K562 (cell line): ENCODE data around the gene CRYBB1. TPM values are rescaled to one million over a fixed set of nuclear protein-coding genes. Genes with fewer than 3 reads are reported as not detected.

Experiments used
- ATAC-seq: fragments of 200-7000 bp; cut with Tn5 transposase; 3 replicates; pipeline ENCODE4 v1.9.1; 2020; ENCODE audit warnings: moderate library complexity
- BruUV-seq: library from RNA; stranded (reverse); fragments of 400-500 nt; replicated peaks from 2 replicates; lab custom pipeline; 2021; lab: Mats Ljungman, UMichigan
- CTCF ChIA-PET: fragments of 300-600 bp; formaldehyde crosslinking; extraction: SDS; loops from one replicate; lab custom pipeline; 2021; ENCODE audit warnings: low intra/inter-chr PET ratio; lab: Yijun Ruan, JAX
- POLR2A ChIA-PET: fragments of 300-600, 350-650 bp; sonication (Branson Sonifier 250); formaldehyde crosslinking; extraction: SDS; loops from one replicate; lab custom pipeline; 2021; ENCODE audit warnings: antibody characterized with exemption, inconsistent platforms; lab: Yijun Ruan, JAX
- DNase-seq, 4 experiments: peaks; one replicate each; pipeline versions ENCODE4 v3.0.0 to v3.0.0-alpha.2; 2011 to 2018; ENCODE audit warnings: low spot score in 3 of 4, mixed read lengths in 3 of 4; ENCODE audit errors: extremely low read depth in 1 of 4
- FAIRE-seq: peaks from 2 replicates; lab custom pipeline; 2011; peaks lifted over from hg19 to GRCh38; lab: Jason Lieb, UNC
- H2AFZ ChIP-seq: 2 replicates; pipeline ENCODE4 v1.6.0; 2011; ENCODE audit warnings: low read depth, low read length, control low read depth, inconsistent platforms
- H3K27ac ChIP-seq: fragments of 200-600 bp; 3 replicates; pipeline ENCODE4 v1.8.0; 2011; ENCODE audit warnings: low read depth, mild to moderate bottlenecking, control low read depth, inconsistent platforms, low read length, moderate library complexity, mixed read lengths; ENCODE audit errors: extremely low read depth
- H3K27me3 ChIP-seq, 2 experiments: fragments of 300-600 bp in 1 of 2; 2 replicates in 1 of 2; 3 replicates in 1 of 2; pipeline versions ENCODE4 v1.6.0 to v1.8.0; 2011; ENCODE audit warnings: inconsistent platforms in 2 of 2, low read length in 2 of 2, mild to moderate bottlenecking in 1 of 2, mixed read lengths in 1 of 2, moderate library complexity in 1 of 2; ENCODE audit not compliant: control insufficient read depth in 2 of 2, insufficient read depth in 2 of 2
- H3K36me3 ChIP-seq: fragments of 300-600 bp; 3 replicates; pipeline ENCODE4 v1.8.0; 2011; ENCODE audit warnings: mild to moderate bottlenecking, low read length, inconsistent platforms; ENCODE audit not compliant: control insufficient read depth, insufficient read depth
- H3K4me1 ChIP-seq, 2 experiments: fragments of 200-600 bp in 1 of 2; replicated peaks in 1 of 2; 2 replicates in 1 of 2; 3 replicates in 1 of 2; pipeline versions ENCODE4 v1.5.1 to v1.8.0; 2011; ENCODE audit warnings: inconsistent platforms in 2 of 2, low read length in 2 of 2, mild to moderate bottlenecking in 1 of 2, mixed read lengths in 1 of 2, moderate library complexity in 1 of 2; ENCODE audit not compliant: control insufficient read depth in 2 of 2, insufficient read depth in 2 of 2
- H3K4me2 ChIP-seq: 2 replicates; pipeline ENCODE4 v1.6.1; 2011; ENCODE audit warnings: low read length, control low read depth, inconsistent platforms, mixed read lengths; ENCODE audit not compliant: insufficient read depth
- H3K4me3 ChIP-seq: fragments of 200-600 bp; sonication (generic), shearing (Covaris generic); 2 replicates; pipeline ENCODE4 v1.5.1; 2016; ENCODE audit warnings: control low read depth, inconsistent platforms
- H3K79me2 ChIP-seq: fragments of 200-600 bp; 3 replicates; pipeline ENCODE4 v1.8.0; 2011; ENCODE audit warnings: low read length, inconsistent platforms; ENCODE audit not compliant: control insufficient read depth, insufficient read depth
- H3K9ac ChIP-seq, 2 experiments: 2 replicates each; pipeline versions ENCODE4 v1.6.0 to v1.6.1; 2011; ENCODE audit warnings: low read depth in 2 of 2, low read length in 2 of 2, control low read depth in 1 of 2, inconsistent platforms in 1 of 2, mild to moderate bottlenecking in 1 of 2, mixed read lengths in 1 of 2; ENCODE audit not compliant: insufficient read depth in 1 of 2
- H3K9me1 ChIP-seq: one replicate; pipeline ENCODE4 v1.6.0; 2011; ENCODE audit warnings: inconsistent platforms, mild to moderate bottlenecking, low read length, moderate library complexity; ENCODE audit not compliant: control insufficient read depth, insufficient read depth
- H3K9me3 ChIP-seq: replicated peaks from 2 replicates; pipeline ENCODE4 v1.5.1; 2011; ENCODE audit warnings: low read depth, low read length, inconsistent platforms; ENCODE audit not compliant: control insufficient read depth, insufficient read depth
- H4K20me1 ChIP-seq: replicated peaks from 2 replicates; pipeline ENCODE4 v1.6.1; 2011; ENCODE audit warnings: low read length, inconsistent platforms, mixed read lengths; ENCODE audit not compliant: control insufficient read depth, insufficient read depth
- PCBP1 ChIP-seq: fragments of 200-400 bp; formaldehyde crosslinking; IDR thresholded peaks from 2 replicates; pipeline ENCODE4 v1.6.1; 2018; ENCODE audit warnings: mild to moderate bottlenecking, low read depth, low read length; ENCODE audit not compliant: poor library complexity, severe bottlenecking
- POLR2G ChIP-seq: fragments of 200-400 bp; formaldehyde crosslinking; IDR thresholded peaks from 2 replicates; pipeline ENCODE4 v1.6.1; 2017; ENCODE audit warnings: low read depth, mild to moderate bottlenecking, antibody characterized with exemption, low read length, moderate library complexity
- RBM25 ChIP-seq: fragments of 200-400 bp; formaldehyde crosslinking; IDR thresholded peaks from 2 replicates; pipeline ENCODE4 v1.6.1; 2018; ENCODE audit warnings: low read length, low read depth, moderate library complexity; ENCODE audit not compliant: severe bottlenecking
- TGIF2 ChIP-seq: sonication (generic); formaldehyde crosslinking; IDR thresholded peaks from 2 replicates; pipeline ENCODE4 v1.8.1; 2022; ENCODE audit warnings: mild to moderate bottlenecking, missing genetic modification reagents, moderate library complexity
- WGBS: fragments of 100-300 bp; shearing (Covaris generic); methylation state at CpG from one replicate; pipeline ENCODE4 v1.1.6; 2016; ENCODE audit warnings: low coverage, mixed read lengths; ENCODE audit not compliant: insufficient coverage; ENCODE audit errors: missing lambda C conversion rate; 5-methylcytosine and 5-hydroxymethylcytosine counted together
- in situ Hi-C: fragments of 300-500 bp; cut with MboI; formaldehyde crosslinking; loops from 4 replicates; pipeline ENCODE4 v1.15.0; 2018; ENCODE audit warnings: inconsistent platforms, mixed read lengths
- intact Hi-C: fragments of 100-400 bp; cut with micrococcal nuclease; formaldehyde crosslinking; loops from 2 replicates; pipeline ENCODE4 v1.14.2; 2022
- polyA plus RNA-seq, 8 experiments: library from polyadenylated mRNA; depleted of rRNA in 4 of 8; stranded (reverse) in 5 of 8; unstranded in 3 of 8; fragments of >200 nt; fragmentation: Nextera tagmentation in 2 of 8; fragmentation: Illumina TruSeq in 1 of 8; extraction: Ambion mirVana in 2 of 8; extraction: Trizol in 1 of 8; gene quantifications; 2 replicates each; pipeline versions ENCODE4 v1.2.1 to v1.2.3, GENCODE V29; 2011 to 2014; ENCODE audit warnings: inconsistent platforms in 1 of 8, missing spikeins in 1 of 8
- total RNA-seq, 7 experiments: library from RNA; depleted of rRNA in 6 of 7; stranded (reverse); fragments of >200 nt in 6 of 7; fragmentation: Illumina TruSeq in 2 of 7; extraction: Trizol in 2 of 7; gene quantifications; 2 replicates each; pipeline versions ENCODE4 v1.2.1 to v1.2.3, GENCODE V29; 2011 to 2021; ENCODE audit warnings: low replicate concordance in 1 of 7

Gene CRYBB1
- total and polyA plus RNA-seq, 9 of the 15 experiments (the other 6 are each of a cell fraction or from before 2014, with no cell fraction given): 0.16 to 0.45 (median 0.33) TPM; not detected in 2

GRCh38 chr22:26570864-26571525 lies 46.8 kb downstream of the CRYBB1 start:
- no peaks in the 10 kb centered on the region for H3K27me3 ChIP-seq
- H2AFZ ChIP-seq: no peak overlapping the region
- TF ChIP-seq POLR2G (peak; percentile 42; the same call in 1 of the 2 replicates), RBM25 (peak; percentile 15), PCBP1 (no peak), TGIF2 (CRISPR knock-in tag) (no peak)
- FAIRE-seq (no peak), DNase-seq (no peak), ATAC-seq (no peak)
- H3K9me3 ChIP-seq: no peaks in the 10 kb centered on the region
- peaks cover 5 to 29% of the 10 kb centered on the region in 2 experiments for H3K4me1 ChIP-seq
- no peak overlapping the region for H3K4me3 ChIP-seq
- WGBS: 78% methylated on average over 7 of the region's 13 CpGs
- H3K4me2 ChIP-seq: no peak overlapping the region
- peaks cover 83% of the 10 kb centered on the region for H3K36me3 ChIP-seq
- POLR2A ChIA-PET: interaction anchor here (0.9 kb wide), 1 partner anchor 53 kb away, joined by 3 read pairs; no protein-coding TSS in a partner anchor
- CTCF ChIA-PET: no interaction called here
- intact Hi-C loops (no loop called here), in situ Hi-C loops (no loop called here)
- peaks cover 5% of the 10 kb centered on the region for H3K9me1 ChIP-seq
- no peak overlapping the region for H3K9ac ChIP-seq
- H3K79me2 ChIP-seq: peaks cover 94% of the 10 kb centered on the region
- no peak overlapping the region for H3K27ac ChIP-seq
- H4K20me1 ChIP-seq: peaks cover 60% of the 10 kb centered on the region
- no TSS peak for BruUV-seq

- no peak overlapping the region for H3K4me3 ChIP-seq
- ATAC-seq: no peak
- peaks cover 85% of the 10 kb centered on the region for H3K36me3 ChIP-seq
- H2AFZ ChIP-seq: no peak overlapping the region
- POLR2A ChIA-PET: interaction anchor here (0.9 kb wide), 2 partner anchors 16 to 52 kb away, joined by 3 read pairs; no protein-coding TSS in a partner anchor
- no TSS peak for BruUV-seq
- no peaks in the 10 kb centered on the region for H3K27me3 ChIP-seq
- H3K4me1 ChIP-seq: peaks cover 7 to 29% of the 10 kb centered on the region in 2 experiments
- peaks cover 63% of the 10 kb centered on the region for H4K20me1 ChIP-seq
- WGBS: 83% methylated on average over 3 of the region's 10 CpGs
- intact Hi-C loops (no loop called here), in situ Hi-C loops (no loop called here)
- H3K9me3 ChIP-seq: no peaks in the 10 kb centered on the region
- H3K4me2 ChIP-seq: no peak overlapping the region
- peaks cover 96% of the 10 kb centered on the region for H3K79me2 ChIP-seq
- no peak for FAIRE-seq
- DNase-seq: no peak
- H3K27ac ChIP-seq: no peak overlapping the region
- H3K9ac ChIP-seq: no peak overlapping the region
- CTCF ChIA-PET: no interaction called here
- peaks cover 5% of the 10 kb centered on the region for H3K9me1 ChIP-seq
- 0 out of 2 replicates have a peak, but pooled peaks have one; percentile 25 for TF ChIP-seq POLR2G
Observed at GRCh38 chr22:26570115-26570514, 47.7 kb downstream of the CRYBB1 start.
